HCT116 (cell line): ENCODE data around the gene CCM2L. TPM values are rescaled to one million over a fixed set of nuclear protein-coding genes. Genes with fewer than 3 reads are reported as not detected.

Experiments used
- ATAC-seq: fragments of 200-7000 bp; cut with Tn5 transposase; 2 replicates; pipeline ENCODE4 v1.9.1; 2020; ENCODE audit warnings: mild to moderate bottlenecking, moderate library complexity
- BruUV-seq: library from RNA; stranded (reverse); fragments of 400-500 nt; replicated peaks from 2 replicates; lab custom pipeline; 2021; lab: Mats Ljungman, UMichigan
- CTCF ChIA-PET: fragments of 300-600 bp; sonication (Branson Sonifier 250); formaldehyde crosslinking; loops from one replicate; lab custom pipeline; 2021; ENCODE audit warnings: antibody characterized with exemption; lab: Charles Lee
- POLR2A ChIA-PET: fragments of 300-600, 350-600 bp; sonication (Branson Sonifier 250); formaldehyde crosslinking; loops from one replicate; lab custom pipeline; 2021; ENCODE audit warnings: antibody characterized with exemption; lab: Charles Lee
- RAD21 ChIA-PET, 2 experiments: fragments of 300-600 bp; sonication (Branson Sonifier 250); formaldehyde crosslinking; loops; one replicate each; lab custom pipeline; 2023; ENCODE audit warnings: low total read pairs in 2 of 2; ENCODE audit not compliant: uncharacterized antibody in 2 of 2, unreplicated experiment in 2 of 2, low non-redundant PET in 1 of 2; lab: Charles Lee
- DNase-seq: peaks from one replicate; pipeline ENCODE4 v3.0.0-alpha.2; 2010; ENCODE audit warnings: low read depth, low spot score
- H2AFZ ChIP-seq: fragments of 200-600 bp; shearing (Covaris generic), sonication (generic); 2 replicates; pipeline ENCODE4 v1.6.1; 2017; ENCODE audit warnings: low read depth, mixed run types, mixed read lengths, antibody characterized with exemption, low read length; ENCODE audit not compliant: poor library complexity, severe bottlenecking
- H3K27ac ChIP-seq: 2 replicates; pipeline ENCODE4 v1.5.1; 2012; ENCODE audit warnings: low read depth, low read length
- H3K27me3 ChIP-seq: fragments of 200-600 bp; sonication (generic); 2 replicates; pipeline ENCODE4 v1.6.1; 2016; ENCODE audit warnings: mixed run types, low read length, mixed read lengths; ENCODE audit not compliant: insufficient read depth
- H3K36me3 ChIP-seq, 2 experiments: fragments of 200-500 bp in 1 of 2; fragments of 200-600 bp in 1 of 2; sonication (Bioruptor generic) in 1 of 2; sonication (generic) in 1 of 2; 2 replicates each; pipeline versions ENCODE4 v1.5.1 to v1.6.1; 2014 to 2016; ENCODE audit warnings: low read length in 2 of 2, inconsistent platforms in 1 of 2, mixed read lengths in 1 of 2, mixed run types in 1 of 2; ENCODE audit not compliant: insufficient read depth in 2 of 2, control insufficient read depth in 1 of 2
- H3K4me1 ChIP-seq, 2 experiments: fragments of 200-600 bp in 1 of 2; sonication (generic) in 1 of 2; 2 replicates each; pipeline versions ENCODE4 v1.5.1 to v1.6.1; 2012 to 2017; ENCODE audit warnings: low read length in 2 of 2, inconsistent platforms in 1 of 2, mild to moderate bottlenecking in 1 of 2, mixed read lengths in 1 of 2, mixed run types in 1 of 2, moderate library complexity in 1 of 2; ENCODE audit not compliant: insufficient read depth in 2 of 2, control insufficient read depth in 1 of 2
- H3K4me2 ChIP-seq: fragments of 200-600 bp; sonication (generic); 2 replicates; pipeline ENCODE4 v1.6.1; 2017; ENCODE audit warnings: mixed run types, low read length, mixed read lengths
- H3K4me3 ChIP-seq, 2 experiments: fragments of 200-600 bp in 1 of 2; sonication (generic) in 1 of 2; replicated peaks in 1 of 2; 2 replicates each; pipeline ENCODE4 v1.5.1; 2011 to 2016; ENCODE audit warnings: low read length in 2 of 2, control low read depth in 1 of 2, low read depth in 1 of 2, mild to moderate bottlenecking in 1 of 2, mixed read lengths in 1 of 2, mixed run types in 1 of 2
- H3K79me2 ChIP-seq: fragments of 200-600 bp; sonication (generic); 2 replicates; pipeline ENCODE4 v1.6.1; 2017; ENCODE audit warnings: mild to moderate bottlenecking, mixed run types, low read length, moderate library complexity, mixed read lengths; ENCODE audit not compliant: insufficient read depth
- H3K9ac ChIP-seq: fragments of 200-600 bp; sonication (generic); 2 replicates; pipeline ENCODE4 v1.6.1; 2016; ENCODE audit warnings: low read length, mixed read lengths
- H3K9me2 ChIP-seq: fragments of 200-600 bp; sonication (generic), shearing (Covaris generic); 2 replicates; pipeline ENCODE4 v1.6.1; 2017; ENCODE audit warnings: mixed run types, mild to moderate bottlenecking, moderate library complexity; ENCODE audit not compliant: insufficient read depth
- H3K9me3 ChIP-seq, 2 experiments: fragments of 200-500 bp in 1 of 2; fragments of 200-600 bp in 1 of 2; sonication (Bioruptor generic) in 1 of 2; sonication (generic) in 1 of 2; 2 replicates each; pipeline ENCODE4 v1.6.1; 2014 to 2017; ENCODE audit warnings: low read length in 2 of 2, mixed read lengths in 2 of 2, inconsistent platforms in 1 of 2, low read depth in 1 of 2, mild to moderate bottlenecking in 1 of 2, mixed run types in 1 of 2, moderate library complexity in 1 of 2; ENCODE audit not compliant: control insufficient read depth in 1 of 2, insufficient read depth in 1 of 2
- H4K20me1 ChIP-seq: fragments of 200-600 bp; sonication (generic), shearing (Covaris generic); 2 replicates; pipeline ENCODE4 v1.6.1; 2017; ENCODE audit warnings: mixed run types, mild to moderate bottlenecking, moderate library complexity; ENCODE audit not compliant: insufficient read depth
- EGR1 ChIP-seq: IDR thresholded peaks from 2 replicates; pipeline ENCODE4 v1.6.1; 2012; ENCODE audit warnings: low read depth
- EZH2 ChIP-seq: fragments of 200-600 bp; sonication (generic); IDR thresholded peaks from 2 replicates; pipeline ENCODE4 v1.6.1; 2017; ENCODE audit warnings: antibody characterized with exemption, mixed run types
- EZH2phosphoT487 ChIP-seq: fragments of 200-600 bp; IDR thresholded peaks from 2 replicates; pipeline ENCODE4 v1.6.1; 2018; ENCODE audit warnings: antibody characterized with exemption, borderline replicate concordance
- FOSL1 ChIP-seq: IDR thresholded peaks from 2 replicates; pipeline ENCODE4 v1.6.1; 2012; ENCODE audit warnings: low read depth
- POLR2A ChIP-seq: IDR thresholded peaks from 2 replicates; pipeline ENCODE4 v1.7.0; 2011; ENCODE audit warnings: borderline replicate concordance; ENCODE audit not compliant: insufficient read depth, insufficient read length; ENCODE audit errors: extremely low read depth
- SIN3A ChIP-seq: IDR thresholded peaks from 2 replicates; pipeline ENCODE4 v1.6.1; 2012; ENCODE audit warnings: low read depth
- ZNF274 ChIP-seq: fragments of 200-500 bp; sonication (Bioruptor generic); IDR thresholded peaks from 2 replicates; pipeline ENCODE4 v1.6.1; 2014; ENCODE audit warnings: mild to moderate bottlenecking, low read depth, low read length, inconsistent platforms
- intact Hi-C: fragments of 100-400 bp; cut with micrococcal nuclease; formaldehyde crosslinking; loops from 2 replicates; pipeline ENCODE4 v1.10.0; 2022
- total RNA-seq: library from RNA; stranded (reverse); gene quantifications from one replicate; pipeline ENCODE4 v1.2.1, GENCODE V29; 2021; ENCODE audit not compliant: unreplicated experiment
- TF ChIP-seq, protein P1 (sequence below): IDR thresholded peaks from 2 replicates; pipeline ENCODE4 v1.6.1; 2012
- TF ChIP-seq, protein P2 (sequence below): IDR thresholded peaks from 2 replicates; pipeline ENCODE4 v1.6.1; 2012
- TF ChIP-seq, protein P3 (sequence below): IDR thresholded peaks from 2 replicates; pipeline ENCODE4 v1.6.1; 2011; ENCODE audit warnings: mild to moderate bottlenecking, low read length, moderate library complexity; ENCODE audit not compliant: insufficient replicate concordance; ENCODE audit errors: extremely low read depth

The CCM2L gene
- total RNA-seq, 1 experiment from 2014 or later: 1.4 TPM

DNA sequence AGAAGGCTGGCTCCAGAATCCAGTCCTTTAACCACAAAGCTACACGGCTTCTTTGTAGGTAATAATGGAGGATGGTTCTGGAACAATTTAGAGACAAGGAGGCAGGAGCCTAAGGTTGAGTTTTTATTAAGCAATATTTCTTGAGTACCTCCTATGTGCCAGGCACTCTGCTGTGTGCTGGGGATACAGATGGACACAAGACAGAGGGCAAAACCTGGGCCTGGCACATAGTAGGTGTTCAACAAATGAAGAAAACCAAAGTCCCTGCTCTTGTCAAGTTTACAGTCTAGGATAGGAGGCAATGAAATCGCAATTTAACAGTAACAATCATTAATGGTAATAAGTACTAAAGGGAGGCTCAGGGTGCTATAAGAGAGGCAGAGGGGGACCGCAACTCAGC is 17.4 kb downstream of the CCM2L start:
- intact Hi-C loops: no loop called here
- Histone ChIP-seq H3K27ac (no peak overlapping the region), H3K9ac (no peak overlapping the region), H3K4me2 (no peak overlapping the region), H4K20me1 (no peaks in the 10 kb centered on the region), H2AFZ (no peak overlapping the region), H3K27me3 (peaks cover 2% of the 10 kb centered on the region; the same call in 1 of the 2 replicates), H3K4me3 (no peak overlapping the region), H3K79me2 (no peaks in the 10 kb centered on the region), H3K4me1 (peaks cover 4 to 6% of the 10 kb centered on the region in 2 experiments; a peak in 2 of 4 replicates), H3K36me3 (no peaks in the 10 kb centered on the region), H3K9me3 (no peaks in the 10 kb centered on the region)
- DNase-seq: no peak
- no peak for ATAC-seq
- RAD21 ChIA-PET: no interaction called here
- POLR2A ChIA-PET: no interaction called here
- no TSS peak for BruUV-seq
- TF ChIP-seq, protein P1, sequence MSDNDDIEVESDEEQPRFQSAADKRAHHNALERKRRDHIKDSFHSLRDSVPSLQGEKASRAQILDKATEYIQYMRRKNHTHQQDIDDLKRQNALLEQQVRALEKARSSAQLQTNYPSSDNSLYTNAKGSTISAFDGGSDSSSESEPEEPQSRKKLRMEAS: no peak
- no peak for TF ChIP-seq SIN3A
- no peak for TF ChIP-seq ZNF274
- TF ChIP-seq EZH2: no peak
- TF ChIP-seq, protein P2, sequence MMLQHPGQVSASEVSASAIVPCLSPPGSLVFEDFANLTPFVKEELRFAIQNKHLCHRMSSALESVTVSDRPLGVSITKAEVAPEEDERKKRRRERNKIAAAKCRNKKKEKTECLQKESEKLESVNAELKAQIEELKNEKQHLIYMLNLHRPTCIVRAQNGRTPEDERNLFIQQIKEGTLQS: no peak
- TF ChIP-seq EGR1: no peak
- no peak for TF ChIP-seq POLR2A
- TF ChIP-seq, protein P3, sequence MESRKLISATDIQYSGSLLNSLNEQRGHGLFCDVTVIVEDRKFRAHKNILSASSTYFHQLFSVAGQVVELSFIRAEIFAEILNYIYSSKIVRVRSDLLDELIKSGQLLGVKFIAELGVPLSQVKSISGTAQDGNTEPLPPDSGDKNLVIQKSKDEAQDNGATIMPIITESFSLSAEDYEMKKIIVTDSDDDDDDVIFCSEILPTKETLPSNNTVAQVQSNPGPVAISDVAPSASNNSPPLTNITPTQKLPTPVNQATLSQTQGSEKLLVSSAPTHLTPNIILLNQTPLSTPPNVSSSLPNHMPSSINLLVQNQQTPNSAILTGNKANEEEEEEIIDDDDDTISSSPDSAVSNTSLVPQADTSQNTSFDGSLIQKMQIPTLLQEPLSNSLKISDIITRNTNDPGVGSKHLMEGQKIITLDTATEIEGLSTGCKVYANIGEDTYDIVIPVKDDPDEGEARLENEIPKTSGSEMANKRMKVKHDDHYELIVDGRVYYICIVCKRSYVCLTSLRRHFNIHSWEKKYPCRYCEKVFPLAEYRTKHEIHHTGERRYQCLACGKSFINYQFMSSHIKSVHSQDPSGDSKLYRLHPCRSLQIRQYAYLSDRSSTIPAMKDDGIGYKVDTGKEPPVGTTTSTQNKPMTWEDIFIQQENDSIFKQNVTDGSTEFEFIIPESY: no peak
- TF ChIP-seq FOSL1: no peak
- TF ChIP-seq EZH2phosphoT487: no peak
- TF ChIP-seq, all 23 proteins: peak for 0
- no peaks in the 10 kb centered on the region for H3K9me2 ChIP-seq
- CTCF ChIA-PET: interaction anchor here (2.0 kb wide), 1 partner anchor 10 kb away, joined by 7 read pairs; no protein-coding TSS in a partner anchor
